UCSD-AML1 (cell line): ENCODE data around the gene ERH.
"Not testable (repeated sequence)": the region's sequence is repeated elsewhere in the genome, so short reads cannot be mapped to it uniquely, and the experiment has no call there.

Experiments used
- DNase-seq: peaks from one replicate; lab custom pipeline; 2025; ENCODE audit not compliant: unreplicated experiment; lab: John Stamatoyannopoulos, UW

The ERH gene

GRCh38 chr14:69398818-69399210 lies 715 bp upstream of the ERH start:
- no peak for DNase-seq

GRCh38 chr14:69395929-69396328 lies 2.2 kb downstream of the ERH start:
- no peak for DNase-seq

- DNase-seq = no peak
Measured at GRCh38 chr14:69392481-69392880, 5.6 kb downstream of the ERH start.

- not testable (repeated sequence) for DNase-seq
Measured at GRCh38 chr14:69391400-69391799, 6.7 kb downstream of the ERH start.

- DNase-seq = no peak
Measured at GRCh38 chr14:69387311-69387710, 10.8 kb downstream of the ERH start.

GRCh38 chr14:69378274-69378673 lies 19.8 kb downstream of the ERH start:
- DNase-seq = no peak

GRCh38 chr14:69376439-69376838 lies 21.7 kb downstream of the ERH start:
- no peak for DNase-seq

GRCh38 chr14:69375722-69376121 lies 22.4 kb downstream of the ERH start:
- no peak for DNase-seq

- DNase-seq = no peak
Measured at GRCh38 chr14:69375182-69375581, 22.9 kb downstream of the ERH start.

- no peak for DNase-seq
Measured at GRCh38 chr14:69374235-69374634, 23.9 kb downstream of the ERH start.

GRCh38 chr14:69373104-69373503 lies 25.0 kb downstream of the ERH start:
- DNase-seq = no peak

- no peak for DNase-seq
Measured at GRCh38 chr14:69372146-69372545, 26.0 kb downstream of the ERH start.

- DNase-seq = no peak
Measured at GRCh38 chr14:69370061-69370460, 28.0 kb downstream of the ERH start.

- DNase-seq = no peak
Measured at GRCh38 chr14:69368381-69368780, 29.7 kb downstream of the ERH start.

GRCh38 chr14:69366761-69367160 lies 31.3 kb downstream of the ERH start:
- DNase-seq = no peak

GRCh38 chr14:69366069-69366468 lies 32.0 kb downstream of the ERH start:
- DNase-seq = no peak

GRCh38 chr14:69364378-69364777 lies 33.7 kb downstream of the ERH start:
- DNase-seq = no peak

- DNase-seq = no peak
Measured at GRCh38 chr14:69363964-69364363, 34.1 kb downstream of the ERH start.

GRCh38 chr14:69363055-69363454 lies 35.0 kb downstream of the ERH start:
- no peak for DNase-seq

- DNase-seq = no peak
Measured at GRCh38 chr14:69360438-69361108, 37.5 kb downstream of the ERH start.

GRCh38 chr14:69358966-69359365 lies 39.1 kb downstream of the ERH start:
- DNase-seq = no peak

- DNase-seq = no peak
Measured at GRCh38 chr14:69358233-69358963, 39.7 kb downstream of the ERH start.
